GM18909 (cell line): ENCODE measurements around the gene ABTB2.
"Not testable (repeated sequence)": the region's sequence is repeated elsewhere in the genome, so short reads cannot be mapped to it uniquely, and the experiment has no call there.

ENCODE experiments used
- ATAC-seq: cut with Tn5 transposase; IDR thresholded peaks from one replicate; pipeline ENCODE4 v1.9.1; 2021; ENCODE audit warnings: mild to moderate bottlenecking; ENCODE audit not compliant: unreplicated experiment, poor library complexity

The ABTB2 gene

GRCh38 chr11:34357701-34358257 is at the start of gene ABTB2:
Gene ABTB2 (minus strand): TSS chr11:34358010.
- ATAC-seq: peak; percentile 91

- no peak for ATAC-seq
These were observed 49.5 kb upstream of the ABTB2 start for GRCh38 chr11:34407121-34407813.

- ATAC-seq: no peak
These were observed 48.6 kb upstream of the ABTB2 start for GRCh38 chr11:34406413-34406812.

GRCh38 chr11:34405079-34405858 is 47.5 kb upstream of the ABTB2 start:
- no peak for ATAC-seq

- ATAC-seq: no peak
These were observed 46.5 kb upstream of the ABTB2 start for GRCh38 chr11:34404280-34404679.

- ATAC-seq: no peak
These were observed 45.6 kb upstream of the ABTB2 start for GRCh38 chr11:34403431-34403830.

GRCh38 chr11:34397811-34398210 is 40.0 kb upstream of the ABTB2 start:
- ATAC-seq: no peak

GRCh38 chr11:34397120-34397519 is 39.3 kb upstream of the ABTB2 start:
- ATAC-seq: no peak

GRCh38 chr11:34395916-34396550 is 38.2 kb upstream of the ABTB2 start:
- ATAC-seq: no peak

- no peak for ATAC-seq
These were observed 37.0 kb upstream of the ABTB2 start for GRCh38 chr11:34394771-34395300.

GRCh38 chr11:34387653-34388052 is 29.8 kb upstream of the ABTB2 start:
- no peak for ATAC-seq

- ATAC-seq: not testable (repeated sequence)
These were observed 28.5 kb upstream of the ABTB2 start for GRCh38 chr11:34386356-34386755.

- ATAC-seq: no peak
These were observed 24.9 kb upstream of the ABTB2 start for GRCh38 chr11:34382532-34383276.

GRCh38 chr11:34381775-34382174 is 24.0 kb upstream of the ABTB2 start:
- no peak for ATAC-seq

GRCh38 chr11:34380696-34381095 is 22.9 kb upstream of the ABTB2 start:
- no peak for ATAC-seq

GRCh38 chr11:34379539-34379938 is 21.7 kb upstream of the ABTB2 start:
- ATAC-seq: no peak

- no peak for ATAC-seq
These were observed 21.3 kb upstream of the ABTB2 start for GRCh38 chr11:34379079-34379478.

- no peak for ATAC-seq
These were observed 15.9 kb upstream of the ABTB2 start for GRCh38 chr11:34373727-34374126.

- ATAC-seq: no peak
These were observed 8.7 kb upstream of the ABTB2 start for GRCh38 chr11:34366522-34366921.

- ATAC-seq: no peak
These were observed 6.3 kb upstream of the ABTB2 start for GRCh38 chr11:34364102-34364501.
